Erythroblast (primary cell): ENCODE data around the gene UGT1A1.

Experiments used
- GATA1 ChIP-seq: IDR thresholded peaks from 2 replicates; pipeline ENCODE4 v1.6.1; 2011; ENCODE audit warnings: low read depth, mild to moderate bottlenecking, control low read depth, low read length, moderate library complexity
- POLR2A ChIP-seq: IDR thresholded peaks from 2 replicates; pipeline ENCODE4 v1.6.1; 2011; ENCODE audit warnings: mild to moderate bottlenecking, low read length

GRCh38 chr2:233799716-233800115 is 39.6 kb downstream of the UGT1A1 start:
- TF ChIP-seq POLR2A, result no peak
- no peak for TF ChIP-seq GATA1
